ENCODE results near the gene DEPDC1.

The DEPDC1 gene

GRCh38 chr1:68431076-68431475, 65.8 kb downstream of the DEPDC1 start:
- Histone ChIP-seq H2AFZ (ENCODE audit: low read length) (no peak overlapping the region), H3K4me1 (ENCODE audit: insufficient read depth, low read length, poor library complexity, severe bottlenecking) (no peaks in the 10 kb centered on the region), H4K20me1 (ENCODE audit: insufficient read depth, low read length, poor library complexity, severe bottlenecking) (no peaks in the 10 kb centered on the region), H3K9me3 (ENCODE audit: insufficient read depth, low read depth, low read length) (no peaks in the 10 kb centered on the region), H3F3A (ENCODE audit: low read depth) (no peaks in the 10 kb centered on the region), H3K79me2 (ENCODE audit: insufficient read depth, low read length) (no peaks in the 10 kb centered on the region), H3K36me3 (ENCODE audit: insufficient read depth, low read length) (no peaks in the 10 kb centered on the region), H3K9ac (ENCODE audit: low read depth, low read length, poor library complexity, severe bottlenecking) (no peak overlapping the region), H3K4me3 (ENCODE audit: low read length, poor library complexity, severe bottlenecking) (no peak overlapping the region), H3K4me2 (ENCODE audit: low read depth, low read length, poor library complexity, severe bottlenecking) (no peak overlapping the region), H3K27me3 (ENCODE audit: insufficient read depth, low read length, poor library complexity, severe bottlenecking) (no peaks in the 10 kb centered on the region), H3K9me2 (replicated peaks; ENCODE audit: low read depth, low read length) (0 out of 2 replicates have a peak, but pooled peaks cover 2% of the 10 kb centered on the region)
- TF ChIP-seq EZH2phosphoT487 (IDR thresholded peaks at IDR 0.05; ENCODE audit: borderline replicate concordance) (no peak), CTCF (conservative IDR thresholded peaks at IDR 0.05; ENCODE audit: low read length) (no peak)

- Histone ChIP-seq H3K9me3 (ENCODE audit: insufficient read depth, low read depth, low read length) (no peaks in the 10 kb centered on the region), H3K36me3 (ENCODE audit: insufficient read depth, low read length) (no peaks in the 10 kb centered on the region), H3K9me2 (replicated peaks; ENCODE audit: low read depth, low read length) (0 out of 2 replicates have a peak, but pooled peaks cover 2% of the 10 kb centered on the region), H3K4me2 (ENCODE audit: low read depth, low read length, poor library complexity, severe bottlenecking) (no peak overlapping the region), H3K9ac (ENCODE audit: low read depth, low read length, poor library complexity, severe bottlenecking) (no peak overlapping the region), H3K27me3 (ENCODE audit: insufficient read depth, low read length, poor library complexity, severe bottlenecking) (no peaks in the 10 kb centered on the region), H3F3A (ENCODE audit: low read depth) (no peaks in the 10 kb centered on the region), H3K4me1 (ENCODE audit: insufficient read depth, low read length, poor library complexity, severe bottlenecking) (no peaks in the 10 kb centered on the region), H3K79me2 (ENCODE audit: insufficient read depth, low read length) (no peaks in the 10 kb centered on the region), H2AFZ (ENCODE audit: low read length) (no peak overlapping the region), H3K4me3 (ENCODE audit: low read length, poor library complexity, severe bottlenecking) (no peak overlapping the region), H4K20me1 (ENCODE audit: insufficient read depth, low read length, poor library complexity, severe bottlenecking) (no peaks in the 10 kb centered on the region)
- no peak for TF ChIP-seq CTCF (conservative IDR thresholded peaks at IDR 0.05; ENCODE audit: low read length)
- TF ChIP-seq EZH2phosphoT487 (IDR thresholded peaks at IDR 0.05; ENCODE audit: borderline replicate concordance), result no peak
Measured at GRCh38 chr1:68429233-68429808, 67.6 kb downstream of the DEPDC1 start.

- TF ChIP-seq CTCF (conservative IDR thresholded peaks at IDR 0.05; ENCODE audit: low read length), result no peak
- no peak for TF ChIP-seq EZH2phosphoT487 (IDR thresholded peaks at IDR 0.05; ENCODE audit: borderline replicate concordance)
- H3K9me2 ChIP-seq (replicated peaks; ENCODE audit: low read depth, low read length), result 0 out of 2 replicates have a peak, but pooled peaks cover 2% of the 10 kb centered on the region
- no peaks in the 10 kb centered on the region for H3K79me2 ChIP-seq (ENCODE audit: insufficient read depth, low read length)
- no peaks in the 10 kb centered on the region for H3K9me3 ChIP-seq (ENCODE audit: insufficient read depth, low read depth, low read length)
- H2AFZ ChIP-seq (ENCODE audit: low read length), result no peak overlapping the region
- no peak overlapping the region for H3K4me3 ChIP-seq (ENCODE audit: low read length, poor library complexity, severe bottlenecking)
- H3K36me3 ChIP-seq (ENCODE audit: insufficient read depth, low read length), result no peaks in the 10 kb centered on the region
- no peaks in the 10 kb centered on the region for H3F3A ChIP-seq (ENCODE audit: low read depth)
- H4K20me1 ChIP-seq (ENCODE audit: insufficient read depth, low read length, poor library complexity, severe bottlenecking), result no peaks in the 10 kb centered on the region
- H3K27me3 ChIP-seq (ENCODE audit: insufficient read depth, low read length, poor library complexity, severe bottlenecking), result no peaks in the 10 kb centered on the region
- no peak overlapping the region for H3K9ac ChIP-seq (ENCODE audit: low read depth, low read length, poor library complexity, severe bottlenecking)
- no peaks in the 10 kb centered on the region for H3K4me1 ChIP-seq (ENCODE audit: insufficient read depth, low read length, poor library complexity, severe bottlenecking)
- no peak overlapping the region for H3K4me2 ChIP-seq (ENCODE audit: low read depth, low read length, poor library complexity, severe bottlenecking)
Measured at GRCh38 chr1:68426594-68426993, 70.3 kb downstream of the DEPDC1 start.

Measured in Loucy (cell line).